GM10266 (cell line): ENCODE measurements around the gene CDK9.
"Not testable (repeated sequence)": the region's sequence is repeated elsewhere in the genome, so short reads cannot be mapped to it uniquely, and the experiment has no call there.

Source experiments
- DNase-seq: peaks from one replicate; pipeline ENCODE4 v3.0.0; 2012; ENCODE audit errors: extremely low spot score
- TF ChIP-seq, protein P1 (sequence below): IDR thresholded peaks from 2 replicates; pipeline ENCODE4 v1.5.1; 2012; ENCODE audit warnings: mild to moderate bottlenecking, low read depth; ENCODE audit not compliant: control insufficient read depth, insufficient read depth; ENCODE audit errors: missing control alignments

CDK9 gene

GRCh38 chr9:127776924-127777289, 8.9 kb upstream of the CDK9 start:
- DNase-seq = no peak
- TF ChIP-seq, protein P1, sequence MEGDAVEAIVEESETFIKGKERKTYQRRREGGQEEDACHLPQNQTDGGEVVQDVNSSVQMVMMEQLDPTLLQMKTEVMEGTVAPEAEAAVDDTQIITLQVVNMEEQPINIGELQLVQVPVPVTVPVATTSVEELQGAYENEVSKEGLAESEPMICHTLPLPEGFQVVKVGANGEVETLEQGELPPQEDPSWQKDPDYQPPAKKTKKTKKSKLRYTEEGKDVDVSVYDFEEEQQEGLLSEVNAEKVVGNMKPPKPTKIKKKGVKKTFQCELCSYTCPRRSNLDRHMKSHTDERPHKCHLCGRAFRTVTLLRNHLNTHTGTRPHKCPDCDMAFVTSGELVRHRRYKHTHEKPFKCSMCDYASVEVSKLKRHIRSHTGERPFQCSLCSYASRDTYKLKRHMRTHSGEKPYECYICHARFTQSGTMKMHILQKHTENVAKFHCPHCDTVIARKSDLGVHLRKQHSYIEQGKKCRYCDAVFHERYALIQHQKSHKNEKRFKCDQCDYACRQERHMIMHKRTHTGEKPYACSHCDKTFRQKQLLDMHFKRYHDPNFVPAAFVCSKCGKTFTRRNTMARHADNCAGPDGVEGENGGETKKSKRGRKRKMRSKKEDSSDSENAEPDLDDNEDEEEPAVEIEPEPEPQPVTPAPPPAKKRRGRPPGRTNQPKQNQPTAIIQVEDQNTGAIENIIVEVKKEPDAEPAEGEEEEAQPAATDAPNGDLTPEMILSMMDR = no peak

GRCh38 chr9:127777368-127777980, 8.4 kb upstream of the CDK9 start:
- DNase-seq = no peak
- TF ChIP-seq, protein P1 = no peak

GRCh38 chr9:127778280-127779135, 7.3 kb upstream of the CDK9 start, which contains the start of gene SH2D3C:
TSS of gene SH2D3C (minus strand) at chr9:127778666. CDS start at chr9:127778627, 39 bp downstream.
- DNase-seq = no peak
- TF ChIP-seq, protein P1 = no peak

- TF ChIP-seq, protein P1 = no peak
- no peak for DNase-seq
Observed at GRCh38 chr9:127779136-127779981, 6.5 kb upstream of the CDK9 start.

DNA sequence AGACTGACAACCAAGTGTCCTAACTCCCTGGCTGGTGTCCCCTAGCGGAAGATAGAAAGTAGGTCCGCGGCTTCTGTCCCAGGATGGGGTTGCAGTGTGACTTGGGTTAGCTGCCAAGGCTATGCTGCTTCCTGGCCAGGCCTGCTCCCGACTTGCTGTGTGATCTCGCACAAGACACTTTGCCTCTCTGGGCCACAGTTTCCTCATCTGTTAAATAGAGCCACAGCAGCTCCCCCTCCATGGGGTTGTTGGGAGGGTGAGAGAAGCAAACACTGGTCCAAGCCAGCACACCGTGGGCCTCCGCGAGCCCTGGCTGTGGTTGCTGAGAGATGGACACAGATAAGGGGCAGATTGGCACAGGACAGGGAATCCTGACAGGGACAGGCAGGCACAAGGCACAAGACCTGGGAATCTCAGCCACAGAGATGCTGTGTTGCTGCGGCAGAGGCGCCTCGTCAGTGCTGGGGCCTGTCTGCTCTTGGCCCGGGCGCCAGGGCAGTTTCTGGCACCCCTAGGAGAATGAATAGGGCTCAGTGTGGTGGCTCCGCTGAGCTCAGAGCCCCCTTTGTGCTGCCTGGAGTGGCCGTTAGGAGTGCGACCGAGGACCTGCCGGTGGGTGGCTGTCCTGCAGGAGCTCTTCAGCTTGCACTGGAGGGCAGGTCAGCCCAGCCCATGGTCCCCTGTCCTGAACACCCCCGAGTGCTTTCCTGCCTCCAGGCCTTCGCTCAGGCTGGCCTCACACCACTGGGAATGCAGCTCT, 5.5 kb upstream of the CDK9 start:
- DNase-seq = no peak
- TF ChIP-seq, protein P1 = no peak

DNA sequence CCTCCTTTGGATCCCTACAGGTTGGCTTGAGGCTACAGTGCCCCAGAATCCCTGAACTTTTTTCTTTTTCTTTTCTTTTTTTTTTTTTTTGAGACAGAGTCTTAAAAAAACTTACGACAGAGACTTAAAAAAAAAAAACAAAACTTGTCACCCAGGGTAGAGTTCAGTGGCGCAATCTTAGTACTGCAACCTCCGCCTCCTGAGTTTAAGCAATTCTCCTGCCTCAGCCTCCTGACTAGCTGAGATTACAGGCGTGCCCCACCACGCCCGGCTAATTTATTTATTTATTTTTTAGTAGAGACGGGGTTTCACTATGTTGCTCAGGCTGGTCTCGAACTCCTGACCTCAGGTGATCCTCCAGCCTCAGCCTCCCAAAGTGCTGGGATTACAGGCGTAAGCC, 4.9 kb upstream of the CDK9 start:
- not testable (repeated sequence) for DNase-seq

DNA sequence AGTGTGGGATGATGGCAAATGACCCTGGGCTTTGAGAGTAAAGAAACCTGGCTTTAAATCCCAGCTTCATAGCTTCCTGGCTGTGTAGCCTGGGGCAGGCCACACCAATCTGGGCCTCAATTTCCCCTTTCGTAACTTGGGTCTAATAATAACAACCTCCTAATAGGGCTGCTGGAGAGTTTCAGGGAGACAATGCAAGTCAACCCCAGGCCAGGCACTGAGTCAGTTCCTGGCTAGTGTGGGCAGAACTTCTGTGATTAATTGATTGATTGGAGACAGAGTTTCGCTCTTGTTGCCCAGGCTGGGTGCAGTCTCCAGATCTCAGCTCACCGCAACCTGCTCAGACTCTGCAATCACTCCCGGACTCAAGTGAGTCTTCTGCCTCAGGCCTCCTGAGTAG, 4.0 kb upstream of the CDK9 start:
- TF ChIP-seq, protein P1 = no peak
- no peak for DNase-seq
